CD8-positive, alpha-beta memory T cell (primary cell): ENCODE measurements around the gene ZNF184. TPM values are rescaled to one million over a fixed set of nuclear protein-coding genes. Genes with fewer than 3 reads are reported as not detected.

ENCODE experiments used
- CTCF ChIA-PET: fragments of 350-600 bp; sonication (Branson Sonifier 250); formaldehyde crosslinking; loops from one replicate; lab custom pipeline; 2021; ENCODE audit warnings: antibody characterized with exemption; lab: Charles Lee
- POLR2A ChIA-PET: fragments of 350-600 bp; sonication (Branson Sonifier 250); formaldehyde crosslinking; loops from one replicate; lab custom pipeline; 2021; ENCODE audit warnings: antibody characterized with exemption; lab: Charles Lee
- DNase-seq, 5 donors: peaks; one replicate each; pipeline versions ENCODE4 v3.0.0 to v3.0.0-alpha.2; 2020 to 2022; ENCODE audit warnings: mixed read lengths in 1 of 5
- H3K27ac ChIP-seq: one replicate; pipeline ENCODE4 v1.7.0; 2013; ENCODE audit warnings: low read depth, mild to moderate bottlenecking, low read length, moderate library complexity
- H3K27me3 ChIP-seq: 2 replicates; pipeline ENCODE4 v1.7.0; 2013; ENCODE audit warnings: low read length, mild to moderate bottlenecking; ENCODE audit not compliant: insufficient read depth, poor library complexity, severe bottlenecking
- H3K36me3 ChIP-seq: 2 replicates; pipeline ENCODE4 v1.7.0; 2013; ENCODE audit warnings: mild to moderate bottlenecking, low read length, moderate library complexity; ENCODE audit not compliant: insufficient read depth
- H3K4me1 ChIP-seq: 2 replicates; pipeline ENCODE4 v1.7.0; 2013; ENCODE audit warnings: mild to moderate bottlenecking, low read length, moderate library complexity; ENCODE audit not compliant: insufficient read depth
- H3K4me3 ChIP-seq: 2 replicates; pipeline ENCODE4 v1.7.0; 2013; ENCODE audit warnings: mild to moderate bottlenecking, low read length
- H3K9me3 ChIP-seq: 2 replicates; pipeline ENCODE4 v1.7.0; 2013; ENCODE audit warnings: mild to moderate bottlenecking, low read length
- H3K27ac Mint-ChIP-seq, 8 donors: one replicate each; pipeline ENCODE4 v1.8.0; 2020 to 2021; ENCODE audit warnings: mixed read lengths in 8 of 8, mild to moderate bottlenecking in 6 of 8, inconsistent platforms in 3 of 8, moderate library complexity in 3 of 8
- H3K27me3 Mint-ChIP-seq, 2 donors: one replicate each; pipeline ENCODE4 v1.8.0; 2020 to 2021; ENCODE audit warnings: mixed read lengths in 2 of 2, mild to moderate bottlenecking in 1 of 2, moderate library complexity in 1 of 2
- H3K36me3 Mint-ChIP-seq, 3 donors: one replicate each; pipeline ENCODE4 v1.8.0; 2020 to 2021; ENCODE audit warnings: mixed read lengths in 3 of 3, inconsistent platforms in 1 of 3, mild to moderate bottlenecking in 1 of 3
- H3K4me1 Mint-ChIP-seq, 3 donors: one replicate each; pipeline ENCODE4 v1.8.0; 2020 to 2021; ENCODE audit warnings: mixed read lengths in 3 of 3, inconsistent platforms in 1 of 3, mild to moderate bottlenecking in 1 of 3
- H3K4me3 Mint-ChIP-seq, 7 donors: one replicate each; pipeline ENCODE4 v1.8.0; 2020 to 2021; ENCODE audit warnings: mixed read lengths in 7 of 7, mild to moderate bottlenecking in 6 of 7, moderate library complexity in 4 of 7, inconsistent platforms in 2 of 7
- H3K9me3 Mint-ChIP-seq, 5 donors: one replicate each; pipeline ENCODE4 v1.8.0; 2020 to 2022; ENCODE audit warnings: mixed read lengths in 5 of 5, mild to moderate bottlenecking in 3 of 5, moderate library complexity in 2 of 5, inconsistent platforms in 1 of 5
- polyA plus RNA-seq: library from polyadenylated mRNA; unstranded; fragments of 300-500 nt; fragmentation: Illumina TruSeq; gene quantifications from one replicate; pipeline ENCODE4 v1.2.3, GENCODE V29; 2021
- total RNA-seq, 2 experiments: library from RNA; stranded (reverse); gene quantifications; one replicate each; pipeline ENCODE4 v1.2.3, GENCODE V29; 2021

Gene ZNF184
- total and polyA plus RNA-seq, 3 experiments from 2014 or later = 9.7 to 10.8 (median 10.0) TPM

DNA sequence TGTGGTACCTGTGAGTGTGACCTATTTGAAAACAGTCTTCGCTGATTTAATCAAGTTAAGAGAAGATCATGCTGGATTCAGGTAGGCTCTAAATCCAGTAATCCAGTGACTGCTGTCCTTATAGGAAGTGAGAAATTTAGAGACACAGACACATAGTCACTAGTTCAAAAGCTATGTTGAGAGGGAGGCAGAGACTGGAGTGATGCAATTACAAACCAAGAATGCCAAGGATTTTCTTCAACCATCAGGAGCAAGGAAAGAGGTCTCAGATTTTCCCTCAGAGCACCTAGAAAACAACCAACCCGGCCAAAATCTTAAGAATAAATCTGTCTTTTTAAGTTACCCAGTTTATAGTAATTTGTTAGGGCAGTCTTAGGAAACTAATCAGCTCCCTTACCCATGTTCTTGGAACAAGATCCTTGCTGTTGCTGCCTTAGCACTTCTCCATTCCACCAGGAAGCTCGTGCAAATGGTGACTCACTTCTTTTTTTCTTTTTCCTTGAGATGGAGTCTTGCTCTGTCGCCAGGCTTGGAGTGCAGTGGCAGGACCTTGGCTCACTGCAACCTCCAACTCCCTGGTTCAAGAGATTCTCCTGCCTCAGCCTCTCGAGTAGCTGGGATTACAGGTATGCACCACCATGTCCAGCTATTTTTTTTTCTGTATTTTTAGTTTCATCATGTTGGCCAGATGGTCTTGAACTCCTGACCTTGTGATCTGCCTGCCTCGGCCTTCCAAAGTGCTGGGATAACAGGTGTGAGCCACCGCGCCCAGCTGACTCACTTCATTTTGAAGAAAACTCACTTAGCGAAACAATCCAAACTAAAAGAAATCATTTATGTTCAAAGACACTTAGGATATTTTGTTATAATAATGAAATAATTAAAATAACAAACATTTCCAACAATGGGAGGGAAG lies 34.4 kb upstream of the ZNF184 start:
- POLR2A ChIA-PET = interaction anchor here (3.6 kb wide), 1 partner anchor 28 kb away, joined by 23 read pairs; no protein-coding TSS in a partner anchor
- CTCF ChIA-PET = interaction anchor here (1.1 to 4.1 kb wide), 4 partner anchors 11 to 265 kb away, joined by 3 to 22 read pairs (median 6); no protein-coding TSS in a partner anchor
- H3K4me3 Mint-ChIP-seq = peak overlapping the region in 1 of 7 donors; percentile 20
- no peaks in the 10 kb centered on the region for H3K9me3 Mint-ChIP-seq
- peaks cover 9% of the 10 kb centered on the region for H3K27me3 ChIP-seq
- no peak overlapping the region for H3K27ac ChIP-seq
- H3K27ac Mint-ChIP-seq = no peak overlapping the region
- H3K27me3 Mint-ChIP-seq = peaks cover 36 to 41% of the 10 kb centered on the region in 2 donors
- H3K36me3 Mint-ChIP-seq = peaks cover 0 to 4% (median 0%) of the 10 kb centered on the region in 3 donors
- H3K4me1 ChIP-seq = peaks cover 10% of the 10 kb centered on the region
- H3K36me3 ChIP-seq = no peaks in the 10 kb centered on the region
- H3K4me1 Mint-ChIP-seq = peaks cover 31 to 37% (median 35%) of the 10 kb centered on the region in 3 donors
- H3K4me3 ChIP-seq = no peak overlapping the region
- no peak for DNase-seq
- no peaks in the 10 kb centered on the region for H3K9me3 ChIP-seq

DNA sequence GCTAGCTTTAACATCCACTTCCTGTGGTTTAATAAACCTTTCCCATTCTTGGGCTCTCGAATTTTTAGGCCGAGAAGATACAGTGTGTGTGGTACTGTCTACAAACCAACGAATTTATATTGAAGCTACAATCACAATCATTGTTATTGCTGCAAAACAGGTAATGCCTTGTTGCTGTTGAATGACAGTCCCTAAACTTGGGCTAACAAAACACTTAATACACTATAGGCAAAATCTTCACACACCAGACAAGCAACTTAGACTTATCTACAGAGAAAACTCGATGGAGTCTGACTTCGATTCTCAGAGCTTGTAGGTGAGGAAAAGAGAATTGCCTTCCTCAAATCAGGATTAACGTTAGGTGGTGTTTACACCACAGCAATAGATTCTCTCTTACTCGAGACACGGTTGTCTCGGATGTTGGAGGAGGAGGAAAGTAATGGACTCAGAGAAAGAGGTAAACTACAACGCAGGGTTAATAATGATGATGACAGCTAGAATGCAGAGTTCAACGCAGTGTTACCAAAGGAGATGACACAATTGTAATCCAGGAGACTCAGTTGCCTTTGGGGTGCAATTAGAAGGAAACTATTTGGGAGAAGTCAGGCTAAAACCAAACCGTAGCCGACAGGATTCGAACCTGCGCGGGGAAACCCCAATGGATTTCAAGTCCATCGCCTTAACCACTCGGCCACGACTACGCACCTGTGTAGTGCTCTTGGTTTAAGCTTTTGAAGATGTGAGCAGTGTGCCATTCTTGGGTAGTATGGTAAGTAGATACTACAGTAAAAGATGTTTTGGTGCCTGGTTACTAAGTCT lies 32.5 kb upstream of the ZNF184 start:
- DNase-seq = peak; percentile 36 to 76 (median 53)
- peaks cover 0 to 4% (median 0%) of the 10 kb centered on the region in 3 donors for H3K36me3 Mint-ChIP-seq
- H3K36me3 ChIP-seq = no peaks in the 10 kb centered on the region
- H3K4me3 ChIP-seq = no peak overlapping the region
- peak overlapping the region; percentile 13 for H3K27ac ChIP-seq
- peaks cover 3% of the 10 kb centered on the region for H3K27me3 ChIP-seq
- H3K27ac Mint-ChIP-seq = peak overlapping the region in 6 of 8 donors; percentile 4 to 95 (median 48)
- peaks cover 19% of the 10 kb centered on the region for H3K4me1 ChIP-seq
- peaks cover 36 to 45% (median 39%) of the 10 kb centered on the region in 3 donors for H3K4me1 Mint-ChIP-seq
- no peaks in the 10 kb centered on the region for H3K9me3 ChIP-seq
- H3K27me3 Mint-ChIP-seq = peaks cover 20 to 27% of the 10 kb centered on the region in 2 donors
- ChIA-PET CTCF (interaction anchor here (0.8 to 4.1 kb wide), 9 partner anchors 9 to 267 kb away, joined by 3 to 22 read pairs (median 4); partner anchors contain the start of gene ZNF184), POLR2A (interaction anchor here (1.2 to 3.6 kb wide), 3 partner anchors 11 to 33 kb away, joined by 3 to 23 read pairs (median 4); partner anchors contain the start of gene ZNF184)
- H3K9me3 Mint-ChIP-seq = no peaks in the 10 kb centered on the region
- peak overlapping the region in 5 of 7 donors; percentile 9 to 65 (median 25) for H3K4me3 Mint-ChIP-seq

DNA sequence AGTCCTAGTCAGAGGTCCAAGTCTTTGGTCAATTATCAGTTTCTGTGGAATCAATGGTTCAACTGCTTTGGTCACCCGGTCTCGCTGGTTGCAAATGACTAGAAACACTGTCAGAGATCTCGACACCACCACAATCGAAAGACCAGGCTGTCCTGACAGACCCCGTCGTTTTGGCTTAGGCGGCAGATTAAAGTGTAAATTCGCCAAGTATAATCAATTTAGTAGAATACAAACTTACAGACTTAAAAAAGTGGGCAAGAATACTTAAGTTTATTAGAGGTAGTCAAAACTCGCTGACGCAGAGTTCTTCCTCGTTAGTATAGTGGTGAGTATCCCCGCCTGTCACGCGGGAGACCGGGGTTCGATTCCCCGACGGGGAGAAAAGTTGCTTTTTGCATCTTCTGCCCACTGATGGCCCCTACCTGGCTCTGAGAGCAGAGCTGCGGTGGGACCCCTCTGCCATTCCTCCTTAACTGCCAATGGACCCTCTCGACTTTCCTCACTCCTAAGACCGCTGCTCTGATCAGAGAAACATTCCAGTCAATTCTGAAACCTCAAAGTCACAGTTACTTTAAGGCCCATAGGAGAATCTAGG lies 30.6 kb upstream of the ZNF184 start:
- CTCF ChIA-PET = interaction anchor here (0.7 to 4.1 kb wide), 2 partner anchors 15 to 24 kb away, joined by 3 to 22 read pairs; no protein-coding TSS in a partner anchor
- H3K4me1 Mint-ChIP-seq = peaks cover 36 to 45% (median 39%) of the 10 kb centered on the region in 3 donors
- Histone ChIP-seq H3K27me3 (peaks cover 3% of the 10 kb centered on the region), H3K4me1 (peaks cover 19% of the 10 kb centered on the region), H3K36me3 (no peaks in the 10 kb centered on the region), H3K9me3 (no peaks in the 10 kb centered on the region), H3K27ac (peak overlapping the region; percentile 60), H3K4me3 (peak overlapping the region; percentile 60)
- H3K27me3 Mint-ChIP-seq = peaks cover 12 to 17% of the 10 kb centered on the region in 2 donors
- H3K9me3 Mint-ChIP-seq = no peaks in the 10 kb centered on the region
- H3K36me3 Mint-ChIP-seq = peaks cover 0 to 4% (median 0%) of the 10 kb centered on the region in 3 donors
- peak overlapping the region; percentile 63 to 95 (median 86) for H3K27ac Mint-ChIP-seq
- peak; percentile 65 to 83 (median 77) for DNase-seq
- POLR2A ChIA-PET = interaction anchor here (0.5 to 1.7 kb wide), 6 partner anchors 11 to 1028 kb away, joined by 3 to 10 read pairs (median 5); partner anchors contain the start of gene ZNF184
- peak overlapping the region; percentile 80 to 98 (median 91) for H3K4me3 Mint-ChIP-seq

DNA sequence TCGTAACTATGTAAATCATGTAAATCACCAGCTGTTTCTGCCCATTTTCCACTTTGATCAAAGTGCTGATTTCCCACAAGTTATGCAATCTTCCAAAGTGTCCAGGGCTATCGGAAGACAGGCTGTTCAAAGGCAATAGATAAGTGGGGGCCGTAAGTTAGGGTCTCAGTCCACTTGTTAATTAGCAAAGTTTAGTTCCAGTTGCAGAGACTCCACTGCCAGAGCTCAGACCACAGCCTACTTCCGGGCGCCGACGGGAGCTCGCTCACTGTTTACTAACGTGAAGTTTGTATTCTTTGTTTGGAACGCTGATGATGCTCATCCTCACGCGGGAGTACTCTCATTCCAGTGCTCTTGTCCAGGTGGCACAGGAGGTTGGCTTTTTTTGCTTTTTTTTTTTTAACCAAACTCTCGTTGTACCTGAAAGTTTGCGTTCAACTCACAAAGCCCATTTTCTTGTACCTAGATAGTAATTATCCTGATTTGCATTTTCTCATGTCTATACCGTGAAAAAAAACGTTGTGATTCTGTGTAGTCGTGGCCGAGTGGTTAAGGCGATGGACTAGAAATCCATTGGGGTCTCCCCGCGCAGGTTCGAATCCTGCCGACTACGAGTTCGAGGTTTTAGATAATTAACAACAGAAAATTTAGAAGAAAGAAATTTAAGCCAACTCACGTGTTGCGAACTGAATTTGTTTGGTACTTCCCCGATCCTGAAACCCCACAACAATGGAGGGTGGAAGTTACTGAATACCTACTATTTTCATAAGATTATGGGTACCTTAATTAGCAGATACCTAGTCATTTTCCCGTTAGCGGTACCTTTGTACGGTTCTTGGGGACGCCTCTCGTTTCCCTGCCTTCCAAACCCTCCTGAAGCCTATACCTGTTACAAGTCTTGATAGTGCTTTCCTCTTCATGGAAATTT lies 29.9 kb upstream of the ZNF184 start:
- Histone ChIP-seq H3K4me3 (peak overlapping the region; percentile 60), H3K9me3 (no peaks in the 10 kb centered on the region), H3K4me1 (peaks cover 19% of the 10 kb centered on the region), H3K27me3 (peaks cover 8% of the 10 kb centered on the region), H3K27ac (peak overlapping the region; percentile 60), H3K36me3 (no peaks in the 10 kb centered on the region)
- Mint-ChIP-seq H3K4me1 (peaks cover 36 to 45% (median 39%) of the 10 kb centered on the region in 3 donors), H3K36me3 (peaks cover 0 to 4% (median 0%) of the 10 kb centered on the region in 3 donors), H3K27me3 (peaks cover 15 to 17% of the 10 kb centered on the region in 2 donors), H3K4me3 (peak overlapping the region; percentile 80 to 98 (median 91)), H3K27ac (peak overlapping the region; percentile 63 to 95 (median 86)), H3K9me3 (no peaks in the 10 kb centered on the region)
- ChIA-PET CTCF (interaction anchor here (0.9 to 1.4 kb wide), 6 partner anchors 16 to 392 kb away, joined by 3 to 8 read pairs (median 4); partner anchors contain the start of gene POM121L2), POLR2A (interaction anchor here (0.5 to 1.7 kb wide), 6 partner anchors 9 to 393 kb away, joined by 3 to 9 read pairs (median 6); partner anchors contain the start of gene ZNF184)
- DNase-seq = peak; percentile 40 to 71 (median 61)

DNA sequence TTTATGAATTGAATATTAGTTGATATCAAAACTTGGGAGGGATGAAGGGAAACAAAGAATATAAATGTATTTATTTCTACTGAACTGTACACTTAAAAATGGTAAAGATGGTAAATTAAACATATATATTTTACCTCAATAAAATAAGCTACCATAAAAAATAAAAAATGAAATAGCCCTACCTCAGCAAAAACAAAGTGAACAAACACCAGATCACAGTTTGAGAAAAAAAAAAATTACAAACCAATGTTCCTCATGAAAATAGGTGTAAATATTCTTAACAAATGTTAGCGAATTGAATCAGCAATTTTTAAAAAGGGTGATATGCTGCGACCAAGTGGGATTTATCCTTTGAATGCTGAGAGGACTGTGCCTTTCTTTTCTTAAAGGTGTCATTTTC lies 28.3 kb upstream of the ZNF184 start:
- Histone ChIP-seq H3K36me3 (no peaks in the 10 kb centered on the region), H3K9me3 (no peaks in the 10 kb centered on the region), H3K27me3 (peaks cover 8% of the 10 kb centered on the region), H3K4me3 (no peak overlapping the region), H3K4me1 (peaks cover 19% of the 10 kb centered on the region), H3K27ac (no peak overlapping the region)
- Mint-ChIP-seq H3K9me3 (peaks cover 0 to 4% (median 2%) of the 10 kb centered on the region in 5 donors), H3K36me3 (peaks cover 0 to 4% (median 2%) of the 10 kb centered on the region in 3 donors), H3K4me1 (peaks cover 34 to 45% (median 43%) of the 10 kb centered on the region in 3 donors), H3K27ac (no peak overlapping the region), H3K4me3 (no peak overlapping the region), H3K27me3 (peaks cover 24 to 25% of the 10 kb centered on the region in 2 donors)
- ChIA-PET POLR2A (interaction anchor here (1.7 kb wide), 1 partner anchor 393 kb away, joined by 6 read pairs; a partner anchor contains a TSS), CTCF (interaction anchor here (1.4 kb wide), 1 partner anchor 340 kb away, joined by 3 read pairs; no protein-coding TSS in a partner anchor)
- DNase-seq = no peak

DNA sequence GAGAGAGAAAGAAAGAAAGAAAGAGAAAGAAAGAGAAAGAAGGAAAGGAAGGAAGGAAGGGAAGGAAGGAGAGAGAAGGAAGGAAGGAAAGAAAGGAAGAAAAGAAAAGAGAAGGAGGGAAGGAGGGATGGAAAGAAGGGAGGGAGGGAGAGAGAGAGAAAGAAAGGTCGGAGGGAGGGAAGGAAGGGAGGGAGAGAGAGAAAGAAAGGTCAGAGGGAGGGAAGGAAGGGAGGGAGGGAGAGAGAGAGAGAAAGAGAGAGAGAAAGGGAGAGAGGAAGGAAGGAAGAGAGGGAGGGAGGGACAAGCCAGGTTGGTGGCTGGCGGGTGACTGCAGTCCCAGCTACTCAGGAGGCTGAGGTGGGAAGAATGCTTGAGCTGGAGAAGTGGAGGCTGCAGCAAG lies 27.3 kb upstream of the ZNF184 start:
- Mint-ChIP-seq H3K27me3 (peaks cover 34 to 35% of the 10 kb centered on the region in 2 donors), H3K4me3 (peak overlapping the region in 2 of 7 donors; percentile 13 to 54), H3K27ac (no peak overlapping the region), H3K9me3 (peaks cover 0 to 7% (median 4%) of the 10 kb centered on the region in 5 donors), H3K4me1 (peaks cover 34 to 46% (median 39%) of the 10 kb centered on the region in 3 donors), H3K36me3 (peaks cover 0 to 4% (median 2%) of the 10 kb centered on the region in 3 donors)
- peaks cover 18% of the 10 kb centered on the region for H3K27me3 ChIP-seq
- ChIA-PET POLR2A (no interaction called here), CTCF (interaction anchor here (1.0 to 1.4 kb wide), 2 partner anchors 19 to 21 kb away, joined by 3 read pairs; no protein-coding TSS in a partner anchor)
- peaks cover 19% of the 10 kb centered on the region for H3K4me1 ChIP-seq
- no peaks in the 10 kb centered on the region for H3K36me3 ChIP-seq
- no peak for DNase-seq
- H3K4me3 ChIP-seq = no peak overlapping the region
- no peak overlapping the region for H3K27ac ChIP-seq
- no peaks in the 10 kb centered on the region for H3K9me3 ChIP-seq
